KMS-11 (cell line): ENCODE data around the gene LRRC51.

Experiments used
- H2AFZ ChIP-seq: fragments of 200-600 bp; sonication (generic); 2 replicates; pipeline ENCODE4 v1.6.1; 2016; ENCODE audit warnings: antibody characterized with exemption, mixed run types, low read depth
- H3K27ac ChIP-seq: fragments of 200-600 bp; sonication (generic); 2 replicates; pipeline ENCODE4 v1.6.1; 2016; ENCODE audit warnings: mild to moderate bottlenecking, mixed run types
- H3K27me3 ChIP-seq: fragments of 200-600 bp; sonication (generic); 2 replicates; pipeline ENCODE4 v1.6.1; 2017; ENCODE audit warnings: mild to moderate bottlenecking, low read depth, mixed run types, moderate library complexity; ENCODE audit not compliant: insufficient read depth
- H3K36me3 ChIP-seq: fragments of 200-600 bp; sonication (generic); 2 replicates; pipeline ENCODE4 v1.6.1; 2017; ENCODE audit warnings: mild to moderate bottlenecking, mixed run types; ENCODE audit not compliant: insufficient read depth
- H3K4me1 ChIP-seq: fragments of 200-600 bp; sonication (generic); 2 replicates; pipeline ENCODE4 v1.6.1; 2016; ENCODE audit warnings: mild to moderate bottlenecking, low read depth, mixed run types; ENCODE audit not compliant: poor library complexity, severe bottlenecking
- H3K4me2 ChIP-seq: fragments of 200-600 bp; sonication (generic); 2 replicates; pipeline ENCODE4 v1.7.0; 2016; ENCODE audit warnings: mild to moderate bottlenecking, mixed run types
- H3K4me3 ChIP-seq: fragments of 200-600 bp; sonication (generic); IDR thresholded peaks from 2 replicates; pipeline ENCODE4 v1.6.1; 2017; ENCODE audit warnings: low read depth, low read length, mixed read lengths; ENCODE audit not compliant: insufficient read depth
- H3K79me2 ChIP-seq: fragments of 200-600 bp; sonication (generic); 2 replicates; pipeline ENCODE4 v1.6.1; 2016; ENCODE audit warnings: low read depth, mixed run types; ENCODE audit not compliant: insufficient read depth
- H3K9ac ChIP-seq: fragments of 200-600 bp; sonication (generic); 2 replicates; pipeline ENCODE4 v1.6.1; 2016; ENCODE audit warnings: mild to moderate bottlenecking, mixed run types
- H4K20me1 ChIP-seq: fragments of 200-600 bp; sonication (generic); 2 replicates; pipeline ENCODE4 v1.6.1; 2016; ENCODE audit warnings: mild to moderate bottlenecking, mixed run types; ENCODE audit not compliant: insufficient read depth
- TF ChIP-seq, protein P1 (sequence below): fragments of 200-600 bp; sonication (generic); conservative IDR thresholded peaks from 2 replicates; pipeline ENCODE4 v1.6.1; 2017; ENCODE audit warnings: low read depth, mild to moderate bottlenecking, antibody characterized with exemption, low read length, moderate library complexity, mixed read lengths

The LRRC51 gene

GRCh38 chr11:72042064-72042745 is 38.4 kb upstream of the LRRC51 start:
- Histone ChIP-seq H2AFZ (peak overlapping the region; percentile 35), H3K4me2 (peak overlapping the region; percentile 100), H3K27ac (peak overlapping the region; percentile 89), H3K36me3 (no peaks in the 10 kb centered on the region), H3K79me2 (peaks cover 75% of the 10 kb centered on the region), H3K27me3 (no peaks in the 10 kb centered on the region), H3K4me1 (peaks cover 55% of the 10 kb centered on the region), H3K4me3 (no peak overlapping the region), H4K20me1 (no peaks in the 10 kb centered on the region), H3K9ac (peak overlapping the region; percentile 78)
- TF ChIP-seq, protein P1, sequence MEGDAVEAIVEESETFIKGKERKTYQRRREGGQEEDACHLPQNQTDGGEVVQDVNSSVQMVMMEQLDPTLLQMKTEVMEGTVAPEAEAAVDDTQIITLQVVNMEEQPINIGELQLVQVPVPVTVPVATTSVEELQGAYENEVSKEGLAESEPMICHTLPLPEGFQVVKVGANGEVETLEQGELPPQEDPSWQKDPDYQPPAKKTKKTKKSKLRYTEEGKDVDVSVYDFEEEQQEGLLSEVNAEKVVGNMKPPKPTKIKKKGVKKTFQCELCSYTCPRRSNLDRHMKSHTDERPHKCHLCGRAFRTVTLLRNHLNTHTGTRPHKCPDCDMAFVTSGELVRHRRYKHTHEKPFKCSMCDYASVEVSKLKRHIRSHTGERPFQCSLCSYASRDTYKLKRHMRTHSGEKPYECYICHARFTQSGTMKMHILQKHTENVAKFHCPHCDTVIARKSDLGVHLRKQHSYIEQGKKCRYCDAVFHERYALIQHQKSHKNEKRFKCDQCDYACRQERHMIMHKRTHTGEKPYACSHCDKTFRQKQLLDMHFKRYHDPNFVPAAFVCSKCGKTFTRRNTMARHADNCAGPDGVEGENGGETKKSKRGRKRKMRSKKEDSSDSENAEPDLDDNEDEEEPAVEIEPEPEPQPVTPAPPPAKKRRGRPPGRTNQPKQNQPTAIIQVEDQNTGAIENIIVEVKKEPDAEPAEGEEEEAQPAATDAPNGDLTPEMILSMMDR, result no peak

DNA sequence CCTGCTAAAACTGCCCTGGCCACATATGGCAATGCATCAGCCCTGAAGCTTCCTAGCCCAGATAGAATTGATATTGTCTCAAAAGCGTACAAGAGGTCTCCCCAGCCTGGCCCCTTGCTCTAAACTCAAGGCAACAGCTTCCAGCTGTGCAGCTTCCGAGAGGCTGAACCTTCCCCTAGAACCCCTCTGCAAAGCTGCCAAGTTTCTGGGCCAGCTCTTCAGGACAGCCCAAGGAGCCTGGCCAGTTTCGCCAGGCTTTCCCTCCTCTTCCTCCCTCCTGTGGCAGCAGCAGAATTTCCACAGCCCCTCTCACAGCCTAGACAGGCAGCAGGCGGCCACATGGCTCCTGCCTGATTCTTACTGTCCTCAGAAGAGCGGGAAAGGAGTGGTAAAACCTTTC is 34.8 kb upstream of the LRRC51 start:
- no peak overlapping the region for H3K27ac ChIP-seq
- H3K36me3 ChIP-seq, result peaks cover 3% of the 10 kb centered on the region; the same call in 1 of the 2 replicates
- no peak overlapping the region for H3K4me2 ChIP-seq
- peaks cover 46% of the 10 kb centered on the region; the same call in 1 of the 2 replicates for H3K79me2 ChIP-seq
- no peaks in the 10 kb centered on the region for H3K27me3 ChIP-seq
- H3K9ac ChIP-seq, result no peak overlapping the region
- TF ChIP-seq, protein P1, result no peak
- no peaks in the 10 kb centered on the region for H4K20me1 ChIP-seq
- H2AFZ ChIP-seq, result no peak overlapping the region
- no peak overlapping the region for H3K4me3 ChIP-seq
- peaks cover 29% of the 10 kb centered on the region for H3K4me1 ChIP-seq

- H2AFZ ChIP-seq, result no peak overlapping the region
- peaks cover 33% of the 10 kb centered on the region; the same call in 1 of the 2 replicates for H3K79me2 ChIP-seq
- H3K27me3 ChIP-seq, result no peaks in the 10 kb centered on the region
- peaks cover 3% of the 10 kb centered on the region; the same call in 1 of the 2 replicates for H3K36me3 ChIP-seq
- no peak overlapping the region for H3K4me2 ChIP-seq
- no peak overlapping the region for H3K27ac ChIP-seq
- no peak overlapping the region for H3K9ac ChIP-seq
- H3K4me3 ChIP-seq, result no peak overlapping the region
- TF ChIP-seq, protein P1, result no peak
- no peaks in the 10 kb centered on the region for H4K20me1 ChIP-seq
- peaks cover 10% of the 10 kb centered on the region for H3K4me1 ChIP-seq
Observed at GRCh38 chr11:72048766-72049460, 31.7 kb upstream of the LRRC51 start.

DNA sequence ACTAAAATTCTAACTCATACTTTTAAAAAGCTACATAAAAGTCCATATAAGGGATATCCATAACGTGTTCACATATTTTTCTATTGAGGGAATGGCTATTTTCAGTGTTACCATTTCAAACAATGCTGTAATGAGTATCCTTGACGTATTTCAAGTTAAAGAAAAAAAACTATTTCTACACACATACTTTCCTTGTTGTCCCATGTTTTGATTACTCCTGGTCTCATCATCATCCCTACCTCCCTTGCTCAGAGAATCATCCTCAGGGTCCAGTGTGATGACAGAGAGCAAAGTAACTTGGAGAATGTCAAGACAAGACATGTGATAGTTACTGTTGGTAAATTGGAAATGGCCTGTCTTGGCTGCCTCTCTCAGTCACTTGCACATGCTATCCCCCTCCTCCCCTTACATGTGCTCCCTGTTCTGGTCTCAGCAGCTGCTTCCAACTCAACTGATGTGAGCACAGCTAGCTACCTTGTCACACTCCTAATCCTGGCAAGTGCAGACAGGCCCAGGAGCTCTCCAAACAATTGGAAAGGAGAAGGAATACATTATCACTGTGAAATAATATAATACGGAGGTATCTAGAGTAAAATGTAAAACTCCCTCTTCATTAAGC is 22.1 kb upstream of the LRRC51 start:
- H3K27me3 ChIP-seq, result no peaks in the 10 kb centered on the region
- H3K9ac ChIP-seq, result no peak overlapping the region
- H3K4me1 ChIP-seq, result no peaks in the 10 kb centered on the region
- H3K4me2 ChIP-seq, result no peak overlapping the region
- H3K27ac ChIP-seq, result no peak overlapping the region
- no peak overlapping the region for H3K4me3 ChIP-seq
- H4K20me1 ChIP-seq, result no peaks in the 10 kb centered on the region
- no peaks in the 10 kb centered on the region for H3K36me3 ChIP-seq
- TF ChIP-seq, protein P1, result no peak
- H2AFZ ChIP-seq, result no peak overlapping the region
- H3K79me2 ChIP-seq, result peaks cover 41% of the 10 kb centered on the region; the same call in 1 of the 2 replicates
